HT-29 (cell line): Measurements from ENCODE around the gene POLR2L. TPM values are rescaled to one million over a fixed set of nuclear protein-coding genes. Genes with fewer than 3 reads are reported as not detected.

ENCODE experiments used
- DNase-seq: peaks from one replicate; pipeline ENCODE4 v3.0.0-alpha.2; 2015; ENCODE audit warnings: low spot score
- total RNA-seq: library from RNA; depleted of rRNA; stranded (reverse); fragments of >200 nt; shearing (Covaris generic); gene quantifications from 2 replicates; pipeline ENCODE4 v1.2.3, GENCODE V29; 2014

Gene POLR2L
- total RNA-seq, 1 experiment from 2014 or later, result 1,310 TPM

GRCh38 chr11:855330-855674 lies 13.0 kb upstream of the POLR2L start:
- DNase-seq, result no peak

GRCh38 chr11:854601-855329 lies 12.4 kb upstream of the POLR2L start:
- DNase-seq, result no peak

DNA sequence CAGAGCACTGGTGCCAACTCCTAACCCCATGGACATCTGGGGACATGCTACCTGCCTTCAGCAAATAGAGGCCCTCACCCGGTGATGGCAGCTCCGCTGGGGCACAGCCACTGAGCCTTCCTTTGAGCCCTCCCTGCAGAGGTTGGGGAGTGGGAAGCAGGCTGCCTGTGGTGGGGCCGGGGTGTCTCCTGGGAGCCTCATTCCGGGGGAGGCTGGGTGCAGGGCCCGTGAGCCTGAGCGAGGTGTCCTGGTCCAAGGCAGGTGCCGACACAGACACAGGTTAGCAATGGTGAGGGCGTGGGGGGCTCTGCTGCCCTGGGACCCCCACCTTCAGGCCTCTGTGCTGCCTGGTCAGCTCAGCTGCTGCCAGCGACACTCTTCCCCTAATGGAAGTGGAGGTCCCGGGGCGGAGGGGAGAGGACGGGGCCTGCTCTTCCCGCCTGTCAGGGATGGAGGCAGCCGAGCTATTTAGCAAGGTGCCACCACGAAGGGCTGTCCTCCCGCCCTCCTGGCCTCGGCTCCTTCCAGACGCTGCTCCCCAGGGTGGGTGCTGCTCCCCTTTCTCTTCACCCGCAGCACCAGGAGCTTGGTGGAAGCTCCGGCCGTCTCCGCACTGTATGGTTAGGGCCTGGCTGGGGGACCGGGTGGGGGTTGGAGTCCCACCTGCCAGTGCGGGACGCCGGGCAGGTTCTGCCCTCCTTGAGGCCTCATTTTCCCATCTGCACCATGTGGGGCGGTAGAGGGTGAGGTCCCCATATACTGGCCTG lies 11.5 kb upstream of the POLR2L start:
- DNase-seq, result no peak

- DNase-seq, result no peak
Observed at GRCh38 chr11:852762-853161, 10.4 kb upstream of the POLR2L start.

DNA sequence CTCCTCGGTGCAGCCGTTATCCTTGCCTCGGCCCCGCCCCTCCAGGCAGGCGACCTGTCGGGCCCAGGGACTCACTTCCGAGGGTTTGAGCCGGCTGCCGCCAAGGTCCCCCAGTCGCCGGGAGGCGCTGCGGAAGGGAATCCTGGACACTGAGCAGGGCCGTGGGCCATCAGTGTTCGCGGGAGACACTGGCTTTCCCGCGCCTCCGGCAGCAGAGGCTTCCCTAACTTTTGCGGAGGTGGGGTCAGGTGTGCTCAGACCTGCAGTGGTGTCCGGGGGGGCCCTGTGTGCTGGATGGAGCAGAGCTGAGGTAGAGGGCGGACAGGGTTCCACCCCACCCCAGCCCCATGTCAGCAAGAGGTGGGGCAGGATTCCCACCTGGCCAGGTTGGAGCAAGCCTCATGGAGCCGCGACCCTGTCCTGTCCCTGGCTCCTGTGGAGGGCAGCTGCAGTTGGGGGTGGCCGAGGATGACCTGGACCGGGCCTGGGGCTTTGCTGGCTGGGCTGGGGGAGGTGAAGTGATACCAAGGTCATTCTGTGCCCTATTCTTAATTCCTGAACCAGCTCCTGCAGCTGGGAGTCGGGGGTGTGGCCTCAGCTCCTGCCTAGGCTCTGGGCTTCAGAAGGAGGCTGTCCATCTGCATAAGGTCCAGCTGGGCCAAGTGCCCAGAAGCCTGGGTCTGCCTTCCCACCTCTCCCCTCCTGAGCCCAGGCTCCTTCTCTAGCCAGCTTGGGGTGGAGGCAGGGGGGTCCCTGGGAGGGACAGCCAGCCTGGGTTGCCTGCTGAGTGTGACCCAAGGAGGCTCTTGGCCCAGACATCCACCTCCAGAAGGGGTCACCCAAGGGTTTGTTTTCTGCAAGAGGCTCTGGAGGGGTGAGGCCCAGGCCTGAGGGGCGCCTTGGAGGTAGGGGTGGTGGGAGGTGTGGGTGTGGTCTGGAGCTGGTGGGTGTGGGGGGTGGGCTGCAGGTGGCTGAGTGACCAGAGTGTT lies 8.7 kb upstream of the POLR2L start:
- no peak for DNase-seq

DNA sequence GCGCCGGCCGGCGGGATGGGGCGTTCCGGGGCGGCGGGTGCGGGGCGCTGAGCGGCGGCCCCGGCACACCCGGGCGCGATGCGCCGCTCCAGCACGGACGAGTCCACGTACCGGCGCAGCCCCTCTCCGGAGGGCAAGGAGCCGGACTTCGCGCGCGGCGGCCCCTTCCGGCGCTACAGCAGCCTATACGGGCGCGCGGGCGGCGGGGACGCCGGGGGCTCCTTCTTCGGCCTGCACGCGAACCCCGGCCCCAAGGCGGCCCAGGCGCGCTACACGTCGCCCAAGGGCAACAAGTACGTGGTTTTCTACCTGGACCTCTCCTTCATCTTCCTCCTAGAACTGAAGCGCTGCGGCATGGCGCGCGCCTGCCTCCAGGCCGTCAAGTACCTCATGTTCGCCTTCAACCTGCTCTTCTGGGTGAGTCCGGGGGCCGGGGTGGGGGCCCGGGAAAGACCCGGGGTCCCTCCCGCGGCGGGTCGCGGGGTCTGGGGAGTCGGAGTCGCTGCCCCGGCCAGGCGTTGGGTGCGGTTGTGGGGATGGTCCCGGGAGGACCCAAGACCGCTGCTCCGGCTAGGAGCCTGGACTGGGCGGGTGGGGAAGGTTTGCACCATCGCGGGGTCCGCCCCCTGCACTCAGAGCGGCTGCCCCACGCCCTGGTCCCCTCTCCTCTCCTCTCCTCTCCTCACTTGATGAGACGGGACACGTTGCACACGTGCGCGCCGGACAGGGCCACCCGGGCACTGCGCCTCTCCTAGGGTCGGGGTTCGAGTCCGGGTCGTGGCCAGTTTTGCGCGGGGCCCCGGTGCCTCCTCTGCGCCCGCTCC lies 7.8 kb upstream of the POLR2L start:
- no peak for DNase-seq

DNA sequence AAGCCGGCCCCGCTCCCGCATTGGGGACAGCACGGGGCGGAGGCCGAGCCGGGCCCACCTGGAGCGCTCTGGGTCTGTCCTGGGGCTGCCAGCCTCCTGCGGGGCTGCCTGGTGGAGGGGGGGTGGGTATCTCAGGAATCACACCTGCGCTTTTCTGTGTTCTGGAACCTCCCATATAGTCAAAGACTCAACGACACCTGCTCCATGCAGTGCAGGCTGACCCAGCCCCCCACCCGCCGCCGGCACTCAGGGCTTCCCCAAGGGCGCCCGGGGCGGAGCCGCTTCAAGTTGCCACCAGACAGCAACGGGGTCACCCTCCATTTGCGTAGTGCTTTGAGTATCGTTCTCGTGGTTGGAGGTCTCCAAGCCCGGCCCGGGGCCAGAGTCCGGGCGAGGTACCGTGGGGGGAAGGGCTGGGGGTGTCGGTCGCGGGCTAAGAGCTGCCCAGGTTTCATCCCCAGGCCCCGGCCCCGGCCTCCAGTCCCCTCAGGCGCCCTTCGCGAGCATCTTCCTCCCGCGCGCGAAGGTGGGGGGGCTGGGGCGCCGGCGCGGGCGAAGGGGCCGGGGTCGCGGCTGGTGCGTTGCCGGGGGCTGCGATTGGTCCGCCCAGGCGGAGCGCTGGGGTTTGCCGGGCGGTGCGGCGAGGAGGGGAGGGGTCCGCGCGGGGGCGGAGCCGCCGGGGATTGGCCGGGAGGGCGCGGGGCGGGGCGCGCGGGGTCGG lies 6.9 kb upstream of the POLR2L start:
- DNase-seq, result peak; percentile 38

DNA sequence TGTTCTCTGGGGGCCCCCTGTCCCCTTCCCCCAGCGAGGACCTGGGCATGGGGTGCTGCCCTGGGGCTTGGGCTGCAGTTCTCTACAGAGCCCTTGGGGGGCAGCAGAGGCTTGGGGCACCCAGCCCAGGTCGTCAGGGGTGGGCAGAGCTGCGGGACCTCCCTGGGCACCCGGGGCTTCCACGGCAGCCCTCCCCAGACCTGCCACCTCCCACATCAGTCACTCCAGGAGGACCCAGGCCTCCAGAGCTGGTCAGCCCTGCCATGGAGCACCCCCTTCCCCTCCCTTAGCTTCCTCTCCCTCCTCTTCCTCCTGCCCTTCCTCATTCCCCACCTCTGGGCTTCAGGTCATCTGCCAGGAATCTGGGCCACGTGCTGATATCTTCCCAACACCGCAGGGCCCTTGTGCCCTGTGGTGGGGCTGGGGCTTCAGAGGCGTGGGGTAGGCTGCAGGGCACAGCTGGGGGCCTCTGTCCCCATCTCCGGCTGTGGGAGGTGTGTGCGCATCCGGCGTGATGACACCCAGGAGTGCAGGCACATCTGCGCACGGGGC lies 6.1 kb upstream of the POLR2L start:
- peak; percentile 67 for DNase-seq

DNA sequence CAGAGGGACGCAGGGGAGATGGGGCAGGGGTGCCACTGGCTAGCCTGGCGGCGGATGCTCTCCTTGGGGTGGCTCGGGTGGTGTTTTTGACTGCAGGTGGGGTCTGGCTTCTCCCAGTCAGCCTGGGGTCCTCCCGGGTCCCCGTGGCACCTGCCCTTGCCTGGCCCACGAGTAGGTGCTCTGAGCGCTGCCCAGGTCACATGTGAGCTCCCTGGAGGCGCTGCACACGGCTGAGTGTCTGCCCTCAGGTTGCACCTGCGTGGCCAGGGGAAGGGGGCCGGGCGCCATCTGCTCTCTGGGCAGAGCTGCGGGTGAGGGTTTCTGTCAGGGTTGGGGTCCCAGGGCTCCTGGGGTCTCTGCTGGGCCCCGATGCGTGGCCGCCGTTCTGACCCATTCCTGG lies 5.5 kb upstream of the POLR2L start:
- no peak for DNase-seq

DNA sequence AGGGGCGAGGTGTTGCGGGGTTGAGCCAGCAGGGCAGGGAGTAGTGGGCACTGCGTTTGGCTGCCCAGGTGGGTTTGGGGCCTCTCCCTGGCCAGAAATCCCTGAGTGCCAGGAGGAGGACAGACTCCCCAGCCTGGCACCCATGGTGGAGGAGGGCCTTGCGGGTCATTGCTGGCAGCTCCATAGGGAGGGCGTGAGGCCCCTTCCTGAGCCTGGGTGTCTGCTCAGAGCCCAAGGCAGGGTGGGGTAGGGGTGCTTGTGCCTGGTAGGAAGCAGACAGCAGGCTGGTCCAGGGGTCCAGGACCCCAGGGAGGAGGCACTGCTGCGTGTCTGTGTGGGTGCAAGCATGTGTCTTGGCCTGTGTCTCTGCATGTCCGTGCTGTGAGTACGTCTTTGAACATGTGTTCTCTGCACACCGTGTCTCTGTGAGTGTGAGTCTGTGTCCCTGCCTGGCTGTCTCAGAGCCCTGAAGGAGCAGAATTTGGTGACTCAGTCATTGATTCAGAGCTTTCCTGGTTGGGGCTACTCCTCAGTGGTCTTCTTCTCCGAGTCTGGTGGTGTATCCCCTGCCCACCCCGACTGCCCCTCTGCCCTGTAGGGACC lies 4.3 kb upstream of the POLR2L start:
- DNase-seq, result no peak

DNA sequence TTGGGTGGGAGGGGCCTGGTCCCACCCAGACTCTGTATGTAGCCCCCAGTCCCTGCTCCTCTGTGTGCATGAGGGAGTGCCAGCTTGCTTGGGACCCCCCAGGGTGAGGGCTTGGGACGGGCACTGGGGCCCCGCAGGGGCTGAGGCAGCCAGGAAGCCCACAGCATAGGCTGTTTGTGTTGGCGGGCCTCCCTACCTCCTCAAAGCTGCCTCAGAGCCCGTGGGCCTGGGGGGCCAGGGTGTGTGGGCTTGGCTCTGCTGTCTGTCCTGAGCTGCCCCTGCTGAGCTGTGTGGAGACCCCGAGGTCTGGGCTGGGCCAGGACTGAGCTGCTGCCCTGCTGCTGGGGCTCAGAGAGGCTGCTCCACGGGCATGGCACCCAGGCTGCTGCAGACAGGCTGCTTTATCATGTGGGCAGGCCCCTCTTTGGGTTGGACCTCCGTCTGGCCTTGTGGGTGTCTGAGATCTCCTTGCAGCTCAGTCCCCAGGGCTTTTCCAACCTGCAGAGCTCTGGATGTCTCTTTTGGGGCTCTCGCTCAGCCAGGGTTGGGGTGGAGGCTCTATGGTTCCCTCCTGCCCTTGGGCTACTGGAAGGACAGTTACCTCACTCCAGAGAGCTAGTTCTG lies 3.7 kb upstream of the POLR2L start:
- DNase-seq, result no peak

GRCh38 chr11:844693-845644 lies 2.6 kb upstream of the POLR2L start:
- no peak for DNase-seq

DNA sequence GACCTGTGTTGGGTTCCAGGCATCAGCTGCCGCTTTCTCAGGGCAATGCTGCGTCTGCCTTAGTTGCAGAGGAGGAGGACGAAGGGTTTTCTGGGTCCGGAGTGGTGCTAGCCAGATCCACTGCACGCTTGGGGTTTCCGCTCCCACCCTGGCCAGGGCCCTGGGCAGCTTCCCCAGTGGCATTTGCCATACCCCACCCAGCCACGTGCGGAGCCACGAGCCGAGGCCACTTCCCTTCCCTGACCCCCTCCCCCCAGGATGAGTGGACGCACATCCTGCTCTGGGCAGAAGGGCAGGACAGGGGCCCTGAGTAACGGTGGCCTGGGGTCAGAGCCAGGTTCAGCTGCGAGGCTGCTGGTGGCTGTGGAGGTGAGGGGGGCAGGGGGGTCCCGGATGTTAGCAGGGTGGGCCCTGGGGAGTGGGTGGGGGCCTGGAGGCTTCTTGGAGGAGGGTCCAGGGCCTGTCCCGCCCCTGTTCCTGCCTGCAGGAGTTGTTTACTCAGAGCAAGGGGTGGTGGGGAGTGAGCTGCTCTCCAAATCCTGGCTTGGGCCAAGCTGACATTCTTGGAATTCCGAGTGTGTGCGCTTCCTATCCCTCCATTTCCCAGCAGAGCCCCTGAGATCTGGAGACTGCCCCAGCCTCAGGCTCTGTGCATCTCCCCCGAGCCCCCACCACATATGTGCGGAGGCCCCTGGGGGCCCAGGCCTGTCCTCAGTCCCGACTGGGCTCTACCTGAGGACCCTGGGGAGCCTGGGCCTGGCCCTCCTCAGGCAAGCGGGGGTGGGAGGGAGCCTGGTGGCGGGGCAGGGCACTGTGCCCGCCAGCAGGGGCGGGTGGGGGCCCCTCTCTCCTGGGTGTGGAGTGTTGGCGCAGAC lies 1.7 kb upstream of the POLR2L start:
- DNase-seq, result peak; percentile 39

- DNase-seq, result no peak
Observed at GRCh38 chr11:843086-843734, 881 bp upstream of the POLR2L start.

DNA sequence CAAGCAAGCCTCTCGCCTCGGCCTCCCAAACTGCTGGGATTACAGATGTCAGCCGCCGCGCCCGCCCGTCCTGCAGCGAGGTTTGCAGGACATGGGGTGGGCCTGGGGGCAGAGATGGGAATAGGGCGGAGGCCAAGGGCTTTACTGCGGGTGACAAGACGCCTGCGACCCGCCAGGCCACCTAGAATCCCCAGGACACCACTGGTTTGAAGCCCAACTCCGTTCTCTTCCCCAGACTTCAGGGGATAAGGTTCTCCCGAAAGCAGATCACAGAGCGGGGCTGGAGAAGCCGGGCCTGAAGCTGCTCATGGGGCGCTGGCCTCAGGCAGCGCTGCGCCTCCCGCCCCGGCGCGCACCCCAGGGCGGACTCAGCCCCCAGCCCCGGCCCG lies 354 bp downstream of the POLR2L start:
- DNase-seq, result peak; percentile 74

DNA sequence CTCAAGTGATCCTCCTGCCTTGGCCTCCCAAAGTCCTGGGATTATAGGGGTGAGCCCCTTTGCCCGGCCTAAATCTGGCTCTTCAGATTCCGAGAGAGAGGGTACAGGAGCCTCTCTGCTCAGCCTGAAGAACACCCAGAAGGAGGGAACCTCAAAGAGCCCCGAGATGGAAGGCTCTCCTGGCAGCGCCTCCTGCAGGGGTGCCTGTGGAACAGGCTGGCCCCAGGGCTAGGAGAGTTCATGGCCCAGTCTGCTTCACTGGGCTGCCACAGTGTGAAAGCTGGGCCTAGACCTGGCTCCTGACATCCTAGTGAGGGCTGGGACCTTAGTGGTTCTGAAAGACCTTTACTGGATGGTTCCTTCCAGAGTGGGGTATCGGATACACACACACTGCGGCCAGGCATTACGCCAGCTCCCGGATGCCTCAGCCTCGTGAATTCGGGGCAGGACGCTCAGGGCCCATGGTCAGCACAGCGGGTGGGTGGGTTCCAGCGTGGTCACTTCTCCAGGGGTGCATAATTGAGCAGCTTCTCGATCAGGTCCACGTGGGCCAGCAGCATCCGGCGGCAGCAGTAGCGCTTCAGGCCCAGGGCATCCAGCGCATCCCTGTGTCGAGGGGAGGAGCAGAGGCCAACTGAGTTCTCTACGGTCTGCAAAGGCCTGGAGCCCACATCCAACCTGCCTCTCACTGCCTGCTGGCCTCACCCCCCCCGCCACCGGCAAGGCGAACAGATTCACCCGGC lies 2.3 kb downstream of the POLR2L start:
- DNase-seq, result peak; percentile 55
